HUDEP-2 (cell line): Measurements from ENCODE around the gene ENTPD1.
"Not testable (repeated sequence)": the region's sequence is repeated elsewhere in the genome, so short reads cannot be mapped to it uniquely, and the experiment has no call there.

Source experiments
- DNase-seq, 76 experiments: peaks; one replicate each; lab custom pipeline; 2025; ENCODE audit not compliant: unreplicated experiment in 76 of 76; lab: John Stamatoyannopoulos, UW

Gene ENTPD1

GRCh38 chr10:95907456-95908253, 151.7 kb downstream of the ENTPD1 start, which contains the start of gene CC2D2B:
Gene CC2D2B, plus strand, starts transcription at chr10:95907975. Its CDS starts 3,349 bp downstream, at chr10:95911324.
- peak in 72 of 76 experiments; percentile 8 to 90 (median 66) for DNase-seq

DNA sequence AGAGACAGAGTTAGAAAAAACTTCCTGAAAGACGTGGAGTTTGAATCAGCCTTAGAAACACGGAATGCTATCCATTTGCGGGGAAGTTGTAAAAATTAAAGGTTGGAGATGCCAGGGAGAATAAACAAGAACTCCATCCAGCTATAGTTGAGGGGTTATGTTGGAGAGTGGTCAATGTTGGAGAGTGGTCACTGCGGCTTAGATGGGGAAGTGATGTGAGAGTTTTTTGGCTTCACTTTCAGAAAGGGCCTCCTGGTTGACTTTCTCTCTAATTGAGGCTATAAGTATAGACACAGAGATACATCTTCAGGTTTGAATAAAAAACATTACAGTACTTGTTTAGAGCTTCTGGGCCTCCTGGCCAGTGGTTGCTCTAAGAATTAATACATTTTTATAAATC, 152.5 kb downstream of the ENTPD1 start:
- no peak for DNase-seq

GRCh38 chr10:95909561-95909960, 153.6 kb downstream of the ENTPD1 start:
- DNase-seq: no peak

GRCh38 chr10:95916039-95916438, 160.1 kb downstream of the ENTPD1 start:
- not testable (repeated sequence) for DNase-seq
